Measurements from ENCODE around the gene SORL1-AS1.

The SORL1-AS1 gene

GRCh38 chr11:121476379-121477032 is 23.7 kb upstream of the SORL1-AS1 start:
- no peak overlapping the region for H3K4me2 ChIP-seq (ENCODE audit: insufficient read depth, insufficient read length, low read length)
- H3K9me3 ChIP-seq (ENCODE audit: control insufficient read depth, low read depth, low read length) = no peaks in the 10 kb centered on the region
- no peaks in the 10 kb centered on the region for H3K79me1 ChIP-seq (ENCODE audit: insufficient read depth, low read depth, low read length, poor library complexity, severe bottlenecking)
- Mint-ChIP-seq H3K27me3 (ENCODE audit: low read depth) (no peaks in the 10 kb centered on the region), H3K9me3 (no peaks in the 10 kb centered on the region), H3K36me3 (ENCODE audit: insufficient read depth in 1 of 3, low read depth in 3 of 3) (peaks cover 7 to 39% (median 23%) of the 10 kb centered on the region in 3 experiments), H3K27ac (peak overlapping the region in 1 of 3 experiments; percentile 69; a peak in 3 of 7 replicates), H3K4me1 (peaks cover 56 to 63% of the 10 kb centered on the region in 2 experiments), H3K4me3 (no peak overlapping the region; a peak in 1 of 5 replicates)
- no peak for TF ChIP-seq CTCF (conservative IDR thresholded peaks at IDR 0.05)
- H3K27ac ChIP-seq (ENCODE audit: insufficient read length, low read depth, low read length) = no peak overlapping the region
- H3K4me1 ChIP-seq (ENCODE audit: insufficient read depth, low read length) = peaks cover 24% of the 10 kb centered on the region
- H2BK20ac ChIP-seq (ENCODE audit: low read depth, low read length, poor library complexity, severe bottlenecking) = no peak overlapping the region
- H4K8ac ChIP-seq (replicated peaks; ENCODE audit: insufficient read length, low read depth, low read length) = no peak overlapping the region
- no peak overlapping the region for H2BK5ac ChIP-seq (ENCODE audit: insufficient read length, low read length)
- no peak overlapping the region for H3K14ac ChIP-seq (ENCODE audit: insufficient read depth, low read length)
- no peak overlapping the region for H2AK5ac ChIP-seq (ENCODE audit: insufficient read length, low read length)
- H3K27me3 ChIP-seq (ENCODE audit: insufficient read depth, low read length) = no peaks in the 10 kb centered on the region
- no peak overlapping the region for H3K56ac ChIP-seq (ENCODE audit: insufficient read length, low read depth, low read length)
- H2BK15ac ChIP-seq (ENCODE audit: low read depth, low read length) = no peak overlapping the region
- WGBS (ENCODE audit: extremely low coverage, insufficient read length, low lambda C conversion rate) = no CpG with 5 or more reads among the region's 5 CpGs
- no peak overlapping the region for H3K4ac ChIP-seq (ENCODE audit: low read depth, low read length)
- H3K23ac ChIP-seq (ENCODE audit: insufficient read length, low read depth, low read length) = no peak overlapping the region
- no peak overlapping the region for H3K9ac ChIP-seq (ENCODE audit: extremely low read depth, insufficient read length, low read length)
- no peak overlapping the region for H3K18ac ChIP-seq (ENCODE audit: insufficient read length, low read depth, low read length)
- H4K91ac ChIP-seq (ENCODE audit: insufficient read length, low read depth, low read length) = no peak overlapping the region
- H3T11ph ChIP-seq (ENCODE audit: low read length) = no peak overlapping the region
- H3K79me2 ChIP-seq (ENCODE audit: insufficient read depth, low read length) = no peaks in the 10 kb centered on the region
- H3K23me2 ChIP-seq (ENCODE audit: insufficient read length, low read depth, low read length, poor library complexity, severe bottlenecking) = no peaks in the 10 kb centered on the region
- H4K5ac ChIP-seq (ENCODE audit: insufficient read length, low read depth, low read length) = no peak overlapping the region
- no peak overlapping the region for H2BK120ac ChIP-seq (ENCODE audit: low read depth, low read length, poor library complexity, severe bottlenecking)
- no peak overlapping the region for H2AFZ ChIP-seq (ENCODE audit: low read length)
- no peak overlapping the region for H2BK12ac ChIP-seq (ENCODE audit: insufficient read length, low read depth, low read length)
- no peaks in the 10 kb centered on the region for H4K20me1 ChIP-seq (ENCODE audit: control insufficient read depth, insufficient read depth, insufficient read length)
- no peak for DNase-seq
